ENCODE data around the gene SCN8A.
A peak's percentile ranks its signal among the peaks of the same experiment; 100 is the strongest.

The SCN8A gene

GRCh38 chr12:51819736-51820525 is 228.9 kb downstream of the SCN8A start:
- peak overlapping the region; percentile 27 for H3K4me3 ChIP-seq (replicated peaks; ENCODE audit: low read depth, low read length)
- TF ChIP-seq CTCF (IDR thresholded peaks at IDR 0.05; ENCODE audit: low read length, missing control alignments) = no peak
- no peak for DNase-seq (ENCODE audit: low read depth)

- peak overlapping the region; percentile 52 for H3K4me3 ChIP-seq (replicated peaks; ENCODE audit: low read depth, low read length)
- TF ChIP-seq CTCF (IDR thresholded peaks at IDR 0.05; ENCODE audit: low read length, missing control alignments) = no peak
- peak; percentile 42 for DNase-seq (ENCODE audit: low read depth)
Observed at GRCh38 chr12:51820526-51821439, 229.8 kb downstream of the SCN8A start.

GRCh38 chr12:51821440-51822260 is 230.6 kb downstream of the SCN8A start:
- DNase-seq (ENCODE audit: low read depth) = no peak
- TF ChIP-seq CTCF (IDR thresholded peaks at IDR 0.05; ENCODE audit: low read length, missing control alignments) = no peak
- H3K4me3 ChIP-seq (replicated peaks; ENCODE audit: low read depth, low read length) = peak overlapping the region; percentile 52

- DNase-seq (ENCODE audit: low read depth) = no peak
- TF ChIP-seq CTCF (IDR thresholded peaks at IDR 0.05; ENCODE audit: low read length, missing control alignments) = no peak
- peak overlapping the region; percentile 32 for H3K4me3 ChIP-seq (replicated peaks; ENCODE audit: low read depth, low read length)
Observed at GRCh38 chr12:51822261-51822616, 231.2 kb downstream of the SCN8A start.

GRCh38 chr12:51822956-51823355 is 231.9 kb downstream of the SCN8A start:
- no peak for DNase-seq (ENCODE audit: low read depth)

More at GRCh38 chr12:51822956-51823355, 231.9 kb downstream of the SCN8A start:
- no peak for TF ChIP-seq CTCF (IDR thresholded peaks at IDR 0.05; ENCODE audit: low read length, missing control alignments)
- H3K4me3 ChIP-seq (replicated peaks; ENCODE audit: low read depth, low read length) = no peak overlapping the region
